ENCODE results near the gene GALNT5.

- TF ChIP-seq, protein P1, sequence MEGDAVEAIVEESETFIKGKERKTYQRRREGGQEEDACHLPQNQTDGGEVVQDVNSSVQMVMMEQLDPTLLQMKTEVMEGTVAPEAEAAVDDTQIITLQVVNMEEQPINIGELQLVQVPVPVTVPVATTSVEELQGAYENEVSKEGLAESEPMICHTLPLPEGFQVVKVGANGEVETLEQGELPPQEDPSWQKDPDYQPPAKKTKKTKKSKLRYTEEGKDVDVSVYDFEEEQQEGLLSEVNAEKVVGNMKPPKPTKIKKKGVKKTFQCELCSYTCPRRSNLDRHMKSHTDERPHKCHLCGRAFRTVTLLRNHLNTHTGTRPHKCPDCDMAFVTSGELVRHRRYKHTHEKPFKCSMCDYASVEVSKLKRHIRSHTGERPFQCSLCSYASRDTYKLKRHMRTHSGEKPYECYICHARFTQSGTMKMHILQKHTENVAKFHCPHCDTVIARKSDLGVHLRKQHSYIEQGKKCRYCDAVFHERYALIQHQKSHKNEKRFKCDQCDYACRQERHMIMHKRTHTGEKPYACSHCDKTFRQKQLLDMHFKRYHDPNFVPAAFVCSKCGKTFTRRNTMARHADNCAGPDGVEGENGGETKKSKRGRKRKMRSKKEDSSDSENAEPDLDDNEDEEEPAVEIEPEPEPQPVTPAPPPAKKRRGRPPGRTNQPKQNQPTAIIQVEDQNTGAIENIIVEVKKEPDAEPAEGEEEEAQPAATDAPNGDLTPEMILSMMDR (IDR thresholded peaks at IDR 0.05): no peak
- no peak for TF ChIP-seq POLR2A (IDR thresholded peaks at IDR 0.05)
These were observed 1.2 kb downstream of the GALNT5 start for GRCh38 chr2:157258520-157259326.
